ENCODE measurements around the gene ANKRD39. TPM values are rescaled to one million over a fixed set of nuclear protein-coding genes. Genes with fewer than 3 reads are reported as not detected.

Gene ANKRD39
- total and polyA plus RNA-seq, 7 donors, result 19.2 to 101 (median 53.3) TPM

DNA sequence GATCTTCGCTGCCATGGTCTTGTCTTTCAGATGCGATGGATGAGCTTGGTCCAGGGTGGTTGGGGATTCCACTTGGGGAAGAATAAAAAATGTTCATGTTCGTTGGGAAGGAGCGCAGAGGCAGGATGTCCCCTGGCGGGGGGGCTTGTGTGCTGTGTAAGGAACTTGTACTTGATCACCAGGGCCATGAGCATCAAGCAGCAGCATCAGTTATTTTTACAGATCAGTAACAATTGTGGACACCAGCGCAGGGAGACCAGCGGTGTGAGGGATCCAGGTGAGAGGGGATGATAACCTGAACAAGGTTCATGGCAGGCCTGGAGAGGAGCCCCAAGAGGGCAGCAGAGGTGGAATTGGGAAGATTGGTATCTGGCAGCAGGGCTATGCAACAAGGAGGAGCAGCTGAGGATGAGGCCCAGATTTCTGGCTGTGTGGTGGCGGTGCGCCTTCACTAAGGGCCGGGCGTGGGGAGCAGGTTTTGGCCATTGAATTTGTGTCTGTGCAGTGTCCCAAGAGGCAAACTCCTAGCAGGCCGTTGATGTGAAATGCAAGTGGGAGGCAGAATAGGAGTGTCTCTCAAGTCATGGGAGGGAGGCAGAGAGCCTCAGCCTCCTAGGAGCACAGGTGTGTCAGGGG is 37.8 kb downstream of the ANKRD39 start:
- peaks cover 54% of the 10 kb centered on the region for H3K4me1 ChIP-seq
- H3K36me3 ChIP-seq (ENCODE audit: insufficient read depth in 1 of 2, low read depth in 1 of 2), result peaks cover 0 to 30% of the 10 kb centered on the region in 2 donors
- ATAC-seq, result no peak
- DNase-seq, result peak in 1 of 2 donors; percentile 49
- H3K9me3 ChIP-seq, result no peaks in the 10 kb centered on the region
- no peaks in the 10 kb centered on the region for H3K27me3 ChIP-seq (ENCODE audit: insufficient read depth in 3 of 3, low read length in 2 of 3)
- intact Hi-C loops (cut with DNase I), result no loop called here
- TF ChIP-seq, protein P1, sequence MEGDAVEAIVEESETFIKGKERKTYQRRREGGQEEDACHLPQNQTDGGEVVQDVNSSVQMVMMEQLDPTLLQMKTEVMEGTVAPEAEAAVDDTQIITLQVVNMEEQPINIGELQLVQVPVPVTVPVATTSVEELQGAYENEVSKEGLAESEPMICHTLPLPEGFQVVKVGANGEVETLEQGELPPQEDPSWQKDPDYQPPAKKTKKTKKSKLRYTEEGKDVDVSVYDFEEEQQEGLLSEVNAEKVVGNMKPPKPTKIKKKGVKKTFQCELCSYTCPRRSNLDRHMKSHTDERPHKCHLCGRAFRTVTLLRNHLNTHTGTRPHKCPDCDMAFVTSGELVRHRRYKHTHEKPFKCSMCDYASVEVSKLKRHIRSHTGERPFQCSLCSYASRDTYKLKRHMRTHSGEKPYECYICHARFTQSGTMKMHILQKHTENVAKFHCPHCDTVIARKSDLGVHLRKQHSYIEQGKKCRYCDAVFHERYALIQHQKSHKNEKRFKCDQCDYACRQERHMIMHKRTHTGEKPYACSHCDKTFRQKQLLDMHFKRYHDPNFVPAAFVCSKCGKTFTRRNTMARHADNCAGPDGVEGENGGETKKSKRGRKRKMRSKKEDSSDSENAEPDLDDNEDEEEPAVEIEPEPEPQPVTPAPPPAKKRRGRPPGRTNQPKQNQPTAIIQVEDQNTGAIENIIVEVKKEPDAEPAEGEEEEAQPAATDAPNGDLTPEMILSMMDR (IDR thresholded peaks at IDR 0.05), result no peak
- H3K4me3 ChIP-seq, result peak overlapping the region; percentile 15
- 79 to 84% (median 80%) methylated on average over 12 of the region's 12 CpGs for WGBS, 3 donors
- no peak overlapping the region for H3K27ac ChIP-seq

DNA sequence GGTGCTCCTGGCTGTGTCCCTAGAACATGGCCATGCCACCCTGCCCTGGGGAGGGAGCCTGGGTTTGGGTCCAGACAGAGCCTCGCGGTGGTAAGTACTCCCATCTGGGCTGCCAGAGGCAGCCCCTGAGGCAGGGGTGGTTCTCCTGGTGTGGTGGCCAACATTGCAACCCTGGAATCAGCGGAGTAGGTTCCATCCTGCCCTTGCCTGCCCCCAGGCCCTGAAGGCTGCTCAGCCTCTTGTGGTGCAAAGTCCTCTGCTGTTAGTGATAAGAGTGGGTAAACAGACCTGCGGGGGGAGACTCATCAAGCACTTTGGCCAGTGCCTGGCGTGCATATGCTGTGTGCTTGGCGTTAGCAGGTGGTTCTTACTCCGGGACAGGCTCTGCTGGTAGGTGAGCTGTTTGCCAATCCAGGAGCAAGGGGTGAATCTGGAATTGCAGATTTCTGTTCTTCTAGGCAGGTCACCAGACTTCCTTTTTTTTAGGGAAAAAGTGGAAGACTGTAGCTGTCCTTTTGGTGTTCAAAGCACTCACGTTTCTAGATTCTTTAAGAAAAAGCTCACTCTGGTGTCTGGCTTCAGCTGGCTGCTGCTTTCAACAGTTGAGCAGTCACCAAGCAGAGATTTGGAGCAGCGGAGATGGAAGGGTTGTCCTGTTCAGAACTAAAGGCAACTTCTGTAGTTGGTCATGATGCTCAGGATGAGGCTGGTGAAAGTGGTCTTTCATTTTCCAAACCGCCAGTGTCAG is 38.5 kb downstream of the ANKRD39 start:
- TF ChIP-seq, protein P1 (IDR thresholded peaks at IDR 0.05), result no peak
- WGBS, 3 donors, result 59 to 73% (median 63%) methylated on average over 10 of the region's 10 CpGs
- H3K27me3 ChIP-seq (ENCODE audit: insufficient read depth in 3 of 3, low read length in 2 of 3), result no peaks in the 10 kb centered on the region
- H3K36me3 ChIP-seq (ENCODE audit: insufficient read depth in 1 of 2, low read depth in 1 of 2), result peaks cover 0 to 24% of the 10 kb centered on the region in 2 donors
- ATAC-seq (no peak), DNase-seq (no peak)
- intact Hi-C loops (cut with DNase I), result no loop called here
- peak overlapping the region; percentile 27 for H3K27ac ChIP-seq
- no peaks in the 10 kb centered on the region for H3K9me3 ChIP-seq
- H3K4me3 ChIP-seq, result peak overlapping the region; percentile 37
- H3K4me1 ChIP-seq, result peaks cover 56% of the 10 kb centered on the region

DNA sequence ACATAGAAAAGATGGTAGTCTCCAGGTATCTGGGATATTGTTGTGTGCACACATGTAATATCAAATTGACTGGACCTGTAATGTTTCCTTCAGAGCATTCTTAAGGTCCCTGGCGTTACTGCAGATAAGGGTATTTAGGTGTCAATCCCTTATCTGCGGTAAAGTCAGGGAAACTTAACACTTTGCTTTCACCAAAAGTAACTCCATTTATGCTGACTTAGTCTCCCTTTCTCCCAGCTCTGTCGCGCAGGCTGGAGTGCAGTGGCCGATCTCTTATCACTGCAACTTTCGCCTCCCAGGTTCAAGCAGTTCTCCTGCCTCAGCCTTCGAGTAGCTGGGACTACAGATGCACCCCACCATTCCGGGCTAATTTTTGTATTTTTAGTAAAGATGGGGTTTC is 39.9 kb downstream of the ANKRD39 start:
- WGBS, 3 donors, result 80 to 87% (median 83%) methylated on average over 8 of the region's 8 CpGs
- Histone ChIP-seq H3K4me1 (peaks cover 55% of the 10 kb centered on the region), H3K27me3 (ENCODE audit: insufficient read depth in 3 of 3, low read length in 2 of 3) (no peaks in the 10 kb centered on the region), H3K9me3 (no peaks in the 10 kb centered on the region), H3K36me3 (ENCODE audit: insufficient read depth in 1 of 2, low read depth in 1 of 2) (peaks cover 0 to 15% of the 10 kb centered on the region in 2 donors), H3K27ac (no peak overlapping the region), H3K4me3 (peak overlapping the region; percentile 93)
- TF ChIP-seq, protein P1 (IDR thresholded peaks at IDR 0.05), result no peak
- ATAC-seq (no peak), DNase-seq (no peak)
- intact Hi-C loops (cut with DNase I), result no loop called here

DNA sequence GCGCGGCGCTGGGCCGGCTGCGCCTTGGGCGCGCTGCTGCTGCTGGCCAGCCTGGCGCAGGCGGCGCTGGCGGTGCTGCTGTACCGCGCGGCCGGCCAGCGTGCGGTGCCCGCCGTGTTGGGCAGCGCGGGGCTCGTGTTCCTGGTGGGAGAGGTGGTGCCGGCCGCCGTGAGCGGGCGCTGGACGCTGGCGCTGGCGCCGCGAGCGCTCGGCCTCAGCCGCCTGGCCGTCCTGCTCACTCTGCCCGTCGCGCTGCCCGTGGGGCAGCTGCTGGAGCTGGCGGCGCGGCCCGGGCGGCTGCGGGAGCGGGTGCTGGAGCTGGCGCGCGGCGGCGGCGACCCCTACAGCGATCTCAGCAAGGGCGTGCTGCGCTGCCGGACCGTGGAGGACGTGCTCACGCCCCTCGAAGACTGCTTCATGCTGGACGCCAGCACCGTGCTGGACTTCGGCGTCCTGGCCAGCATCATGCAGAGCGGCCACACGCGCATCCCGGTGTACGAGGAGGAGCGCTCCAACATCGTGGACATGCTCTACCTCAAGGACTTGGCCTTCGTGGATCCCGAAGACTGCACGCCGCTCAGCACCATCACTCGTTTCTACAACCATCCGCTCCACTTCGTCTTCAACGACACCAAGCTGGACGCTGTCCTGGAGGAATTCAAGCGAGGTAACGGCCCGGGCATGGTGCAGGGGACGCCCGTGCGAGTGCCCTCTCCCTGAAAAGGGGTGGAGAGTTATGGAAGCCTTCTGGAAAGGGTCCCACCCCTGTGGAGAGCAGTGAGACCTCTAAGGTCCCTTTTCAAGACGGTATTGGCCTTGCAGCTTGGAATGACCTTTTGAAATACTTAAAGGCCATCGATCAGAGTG is 40.7 kb downstream of the ANKRD39 start:
- peaks cover 0 to 15% of the 10 kb centered on the region in 2 donors for H3K36me3 ChIP-seq (ENCODE audit: insufficient read depth in 1 of 2, low read depth in 1 of 2)
- peaks cover 58% of the 10 kb centered on the region for H3K4me1 ChIP-seq
- peak overlapping the region; percentile 97 for H3K27ac ChIP-seq
- intact Hi-C loops (cut with DNase I), result no loop called here
- peak in 1 of 4 donors; percentile 5 for ATAC-seq
- H3K9me3 ChIP-seq, result no peaks in the 10 kb centered on the region
- no peak for DNase-seq
- 2 to 4% (median 2%) methylated on average over 52 to 89 of the region's 89 CpGs for WGBS, 3 donors
- TF ChIP-seq, protein P1 (IDR thresholded peaks at IDR 0.05), result no peak
- H3K27me3 ChIP-seq (ENCODE audit: insufficient read depth in 3 of 3, low read length in 2 of 3), result no peaks in the 10 kb centered on the region
- H3K4me3 ChIP-seq, result peak overlapping the region; percentile 93
